ENCODE results near the gene SMAD6.

GRCh38 chr15:66802025-66803001, 100.3 kb downstream of the SMAD6 start:
- TF ChIP-seq, protein P1, sequence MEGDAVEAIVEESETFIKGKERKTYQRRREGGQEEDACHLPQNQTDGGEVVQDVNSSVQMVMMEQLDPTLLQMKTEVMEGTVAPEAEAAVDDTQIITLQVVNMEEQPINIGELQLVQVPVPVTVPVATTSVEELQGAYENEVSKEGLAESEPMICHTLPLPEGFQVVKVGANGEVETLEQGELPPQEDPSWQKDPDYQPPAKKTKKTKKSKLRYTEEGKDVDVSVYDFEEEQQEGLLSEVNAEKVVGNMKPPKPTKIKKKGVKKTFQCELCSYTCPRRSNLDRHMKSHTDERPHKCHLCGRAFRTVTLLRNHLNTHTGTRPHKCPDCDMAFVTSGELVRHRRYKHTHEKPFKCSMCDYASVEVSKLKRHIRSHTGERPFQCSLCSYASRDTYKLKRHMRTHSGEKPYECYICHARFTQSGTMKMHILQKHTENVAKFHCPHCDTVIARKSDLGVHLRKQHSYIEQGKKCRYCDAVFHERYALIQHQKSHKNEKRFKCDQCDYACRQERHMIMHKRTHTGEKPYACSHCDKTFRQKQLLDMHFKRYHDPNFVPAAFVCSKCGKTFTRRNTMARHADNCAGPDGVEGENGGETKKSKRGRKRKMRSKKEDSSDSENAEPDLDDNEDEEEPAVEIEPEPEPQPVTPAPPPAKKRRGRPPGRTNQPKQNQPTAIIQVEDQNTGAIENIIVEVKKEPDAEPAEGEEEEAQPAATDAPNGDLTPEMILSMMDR (IDR thresholded peaks at IDR 0.05; ENCODE audit: insufficient read depth, low read depth, low read length): no peak
- TF ChIP-seq EZH2 (IDR thresholded peaks at IDR 0.05; ENCODE audit: insufficient read depth, low read length): no peak

Data from astrocyte (in vitro differentiated cells and primary cell).